Breast epithelium (tissue), 4 donors: ENCODE results near the gene C21orf91. TPM values are rescaled to one million over a fixed set of nuclear protein-coding genes. Genes with fewer than 3 reads are reported as not detected.

Experiments
- DNase-seq, 2 donors: peaks; one replicate each; pipeline ENCODE4 v3.0.0-alpha.2; 2019; ENCODE audit warnings: low spot score in 2 of 2
- H3K27ac ChIP-seq, 2 donors: fragments of 200-600 bp; sonication (generic) in 1 of 2; one replicate each; pipeline ENCODE4 v1.5.1; 2016 to 2019; ENCODE audit warnings: mild to moderate bottlenecking in 1 of 2
- H3K27me3 ChIP-seq, 2 donors: fragments of 200-600 bp; sonication (generic) in 1 of 2; one replicate each; pipeline versions ENCODE4 v1.5.1 to v1.6.0; 2017 to 2019; ENCODE audit warnings: control low read depth in 1 of 2, mild to moderate bottlenecking in 1 of 2
- H3K36me3 ChIP-seq: fragments of 200-600 bp; one replicate; pipeline ENCODE4 v1.5.1; 2019
- H3K4me1 ChIP-seq, 2 donors: fragments of 200-600 bp; sonication (generic); one replicate each; pipeline ENCODE4 v1.5.1; 2016 to 2019; ENCODE audit warnings: control low read depth in 1 of 2
- H3K4me3 ChIP-seq, 3 donors: fragments of 200-600 bp; sonication (generic); 1 replicate in 2 of 3; 2 replicates in 1 of 3; pipeline ENCODE4 v1.5.1; 2016 to 2019; ENCODE audit warnings: mild to moderate bottlenecking in 3 of 3, moderate library complexity in 2 of 3
- H3K9me3 ChIP-seq, 2 donors: fragments of 200-600 bp; sonication (generic) in 1 of 2; one replicate each; pipeline ENCODE4 v1.5.1; 2016 to 2019; ENCODE audit warnings: control low read depth in 1 of 2
- POLR2A ChIP-seq: fragments of 450-650 bp; IDR thresholded peaks from one replicate; pipeline ENCODE4 v1.6.1; 2016; ENCODE audit warnings: antibody characterized with exemption, mild to moderate bottlenecking, moderate library complexity
- POLR2AphosphoS5 ChIP-seq, 3 donors: sonication (generic); formaldehyde crosslinking; IDR thresholded peaks; one replicate each; pipeline ENCODE4 v1.6.1; 2017; ENCODE audit warnings: antibody characterized with exemption in 3 of 3
- intact Hi-C: fragments of 100-400 bp; cut with DNase I; formaldehyde crosslinking; loops from one replicate; pipeline ENCODE4 v1.15.1; 2023; ENCODE audit warnings: low total_unique reads
- total RNA-seq, 3 donors: library from RNA; depleted of rRNA; stranded (reverse); fragments of >200 nt; gene quantifications; one replicate each; pipeline ENCODE4 v1.1.0, GENCODE V29; 2016
- TF ChIP-seq, protein P1 (sequence below), 3 donors: fragments of 450-650 bp; IDR thresholded peaks; one replicate each; pipeline ENCODE4 v1.5.1; 2016 to 2017; ENCODE audit warnings: antibody characterized with exemption in 3 of 3, mild to moderate bottlenecking in 3 of 3, moderate library complexity in 3 of 3

Gene C21orf91
- total RNA-seq, 3 donors from 2014 or later: 7.5 to 14.8 (median 9.8) TPM

DNA sequence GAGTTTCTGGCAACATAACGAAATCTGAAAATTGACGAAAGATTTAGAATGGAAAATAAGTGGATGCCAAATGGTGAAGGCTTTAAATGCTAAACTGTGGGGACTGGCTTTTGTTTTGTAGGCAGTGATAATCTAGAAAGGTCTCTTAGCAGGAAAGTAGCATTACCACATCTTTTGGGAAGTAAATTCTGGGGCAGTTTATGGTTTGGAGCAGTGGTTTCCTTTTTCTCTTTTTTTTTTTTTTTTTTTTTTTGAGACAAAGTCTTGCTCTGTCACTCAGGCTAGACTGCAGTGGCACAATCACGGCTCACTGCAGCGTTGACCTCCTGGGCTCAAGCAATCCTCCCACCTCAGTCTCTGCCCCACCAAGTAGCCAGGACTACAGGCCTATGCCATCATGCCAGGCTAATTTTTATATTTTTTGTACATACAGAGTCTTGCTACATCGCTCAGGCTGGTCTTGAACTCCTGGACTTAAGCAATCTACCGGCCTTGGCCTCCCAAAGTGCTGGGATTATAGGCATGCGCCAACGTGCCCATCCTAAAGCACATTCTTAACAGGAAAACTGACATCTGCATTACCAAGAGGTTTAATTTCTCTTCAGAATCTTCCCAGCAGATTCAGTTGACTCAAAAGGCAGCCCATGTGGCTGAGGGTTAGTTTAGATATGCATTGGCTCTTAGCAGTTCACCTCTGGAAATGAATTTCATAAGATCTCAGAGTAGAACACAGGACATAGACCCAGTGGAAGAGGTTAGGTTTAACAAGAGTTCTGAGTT lies 32.9 kb downstream of the C21orf91 start:
- H3K4me1 ChIP-seq: no peaks in the 10 kb centered on the region
- intact Hi-C loops: no loop called here
- no peak overlapping the region for H3K4me3 ChIP-seq
- H3K36me3 ChIP-seq: no peaks in the 10 kb centered on the region
- DNase-seq: no peak
- no peak overlapping the region for H3K27ac ChIP-seq
- TF ChIP-seq POLR2A (no peak), POLR2AphosphoS5 (IDR thresholded peaks at IDR 0.05) (no peak)
- TF ChIP-seq, protein P1, sequence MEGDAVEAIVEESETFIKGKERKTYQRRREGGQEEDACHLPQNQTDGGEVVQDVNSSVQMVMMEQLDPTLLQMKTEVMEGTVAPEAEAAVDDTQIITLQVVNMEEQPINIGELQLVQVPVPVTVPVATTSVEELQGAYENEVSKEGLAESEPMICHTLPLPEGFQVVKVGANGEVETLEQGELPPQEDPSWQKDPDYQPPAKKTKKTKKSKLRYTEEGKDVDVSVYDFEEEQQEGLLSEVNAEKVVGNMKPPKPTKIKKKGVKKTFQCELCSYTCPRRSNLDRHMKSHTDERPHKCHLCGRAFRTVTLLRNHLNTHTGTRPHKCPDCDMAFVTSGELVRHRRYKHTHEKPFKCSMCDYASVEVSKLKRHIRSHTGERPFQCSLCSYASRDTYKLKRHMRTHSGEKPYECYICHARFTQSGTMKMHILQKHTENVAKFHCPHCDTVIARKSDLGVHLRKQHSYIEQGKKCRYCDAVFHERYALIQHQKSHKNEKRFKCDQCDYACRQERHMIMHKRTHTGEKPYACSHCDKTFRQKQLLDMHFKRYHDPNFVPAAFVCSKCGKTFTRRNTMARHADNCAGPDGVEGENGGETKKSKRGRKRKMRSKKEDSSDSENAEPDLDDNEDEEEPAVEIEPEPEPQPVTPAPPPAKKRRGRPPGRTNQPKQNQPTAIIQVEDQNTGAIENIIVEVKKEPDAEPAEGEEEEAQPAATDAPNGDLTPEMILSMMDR (IDR thresholded peaks at IDR 0.05): no peak
- no peaks in the 10 kb centered on the region for H3K9me3 ChIP-seq
- no peaks in the 10 kb centered on the region for H3K27me3 ChIP-seq

DNA sequence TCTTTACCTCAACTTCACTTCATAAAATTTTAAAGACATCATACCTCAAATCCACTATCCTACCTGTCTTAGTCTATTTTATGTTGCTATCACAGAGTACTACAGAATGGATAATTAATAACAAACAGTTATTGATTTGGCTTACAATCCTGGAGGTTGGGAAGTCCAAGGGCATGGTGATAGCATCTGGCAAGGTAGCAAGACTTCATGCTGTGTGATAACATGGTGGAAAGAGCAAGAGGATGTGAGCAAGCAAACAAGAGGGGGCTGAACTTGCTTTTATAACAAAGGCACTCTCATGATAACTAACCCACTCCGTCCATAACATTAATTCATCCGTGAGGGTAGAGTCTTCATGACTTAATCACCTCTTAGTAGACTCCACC lies 33.8 kb downstream of the C21orf91 start:
- TF ChIP-seq POLR2A (no peak), POLR2AphosphoS5 (IDR thresholded peaks at IDR 0.05) (no peak)
- TF ChIP-seq, protein P1 (IDR thresholded peaks at IDR 0.05): no peak

DNA sequence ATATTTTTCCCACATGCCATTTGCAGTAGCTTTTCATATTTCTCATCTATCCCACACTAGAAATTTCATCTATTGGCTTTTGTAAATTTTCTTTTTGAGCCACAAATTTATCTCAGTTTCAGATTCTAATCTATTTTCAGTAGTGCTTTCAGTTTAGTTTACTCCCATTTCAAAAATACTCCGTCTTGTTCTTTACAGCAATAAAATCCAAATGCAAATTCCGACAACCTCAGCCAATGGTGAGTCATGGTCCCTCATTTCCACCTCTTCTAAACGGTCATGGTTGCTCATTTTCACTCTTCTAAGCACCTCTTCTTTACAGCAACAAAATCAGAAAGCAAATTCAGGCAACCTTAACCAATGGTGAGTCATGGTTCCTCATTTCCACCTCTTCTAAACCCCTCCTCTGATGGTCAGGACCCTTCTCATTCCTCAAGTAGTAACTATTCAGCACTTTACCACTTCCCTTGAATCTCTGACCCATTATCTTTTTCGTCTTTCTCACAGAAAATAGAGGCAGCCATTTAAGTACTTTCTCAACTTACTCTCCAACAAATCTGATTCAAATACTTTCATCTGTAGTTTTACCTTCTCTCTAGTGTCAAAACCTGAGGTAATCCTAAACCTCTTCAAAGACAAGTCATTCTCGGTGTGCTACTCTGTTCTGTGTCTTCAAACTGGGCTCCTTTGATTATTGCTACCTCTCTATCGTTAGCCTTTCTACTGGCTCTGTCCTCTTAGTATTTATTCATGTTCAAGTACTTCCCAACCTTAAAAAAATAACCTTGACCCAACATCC lies 34.4 kb downstream of the C21orf91 start:
- intact Hi-C loops: no loop called here
- Histone ChIP-seq H3K27ac (no peak overlapping the region), H3K4me3 (no peak overlapping the region), H3K27me3 (no peaks in the 10 kb centered on the region), H3K4me1 (no peaks in the 10 kb centered on the region), H3K36me3 (no peaks in the 10 kb centered on the region), H3K9me3 (no peaks in the 10 kb centered on the region)
- no peak for DNase-seq
- TF ChIP-seq, protein P1 (IDR thresholded peaks at IDR 0.05): no peak
- TF ChIP-seq POLR2A: no peak
- TF ChIP-seq POLR2AphosphoS5 (IDR thresholded peaks at IDR 0.05): no peak

More for the DNA sequence above, 33.8 kb downstream of the C21orf91 start:
- no peaks in the 10 kb centered on the region for H3K4me1 ChIP-seq
- no peak overlapping the region for H3K4me3 ChIP-seq
- H3K27ac ChIP-seq: no peak overlapping the region
- H3K36me3 ChIP-seq: no peaks in the 10 kb centered on the region
- no peaks in the 10 kb centered on the region for H3K9me3 ChIP-seq
- intact Hi-C loops: no loop called here
- DNase-seq: no peak
- H3K27me3 ChIP-seq: no peaks in the 10 kb centered on the region

DNA sequence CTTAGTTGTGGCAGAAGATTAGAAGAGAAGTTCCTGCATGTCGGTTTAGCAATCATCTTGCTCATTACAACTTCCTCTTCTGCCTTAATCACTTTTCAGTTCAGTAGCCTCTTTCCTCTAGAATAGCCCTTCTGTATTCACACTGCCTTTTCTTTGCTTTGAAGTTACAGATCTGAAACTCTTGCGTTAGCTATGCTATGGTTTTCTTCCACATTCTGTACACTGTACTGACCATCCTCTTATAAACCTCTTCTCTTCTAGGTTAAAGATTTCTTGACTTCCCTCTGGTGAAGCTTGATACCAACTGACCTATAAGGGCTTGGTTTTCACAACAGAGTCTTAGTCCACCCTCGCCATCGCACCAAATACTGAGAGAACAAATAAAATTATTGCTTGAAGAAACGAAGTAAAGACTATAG lies 35.0 kb downstream of the C21orf91 start:
- DNase-seq: no peak
- Histone ChIP-seq H3K27me3 (no peaks in the 10 kb centered on the region), H3K27ac (no peak overlapping the region), H3K9me3 (no peaks in the 10 kb centered on the region), H3K4me1 (no peaks in the 10 kb centered on the region), H3K4me3 (no peak overlapping the region), H3K36me3 (no peaks in the 10 kb centered on the region)
- TF ChIP-seq POLR2AphosphoS5 (IDR thresholded peaks at IDR 0.05) (no peak), POLR2A (no peak)
- TF ChIP-seq, protein P1 (IDR thresholded peaks at IDR 0.05): no peak
- intact Hi-C loops: no loop called here
